MCF 10A (cell line): ENCODE results near the gene SLC32A1. TPM values are rescaled to one million over a fixed set of nuclear protein-coding genes. Genes with fewer than 3 reads are reported as not detected.

ENCODE experiments used
- BruUV-seq: library from RNA; stranded (reverse); fragments of 400-500 nt; replicated peaks from 2 replicates; lab custom pipeline; 2021; lab: Mats Ljungman, UMichigan
- CTCF ChIA-PET: fragments of 300-600 bp; sonication (Branson Sonifier 250); formaldehyde crosslinking; extraction: SDS; loops from one replicate; lab custom pipeline; 2021; ENCODE audit warnings: antibody characterized with exemption, inconsistent platforms; lab: Yijun Ruan, JAX
- POLR2A ChIA-PET: fragments of 300-600, 350-650 bp; sonication (Branson Sonifier 250); formaldehyde crosslinking; extraction: SDS; loops from one replicate; lab custom pipeline; 2020; ENCODE audit warnings: antibody characterized with exemption, inconsistent platforms; lab: Yijun Ruan, JAX
- DNase-seq: peaks from one replicate; pipeline ENCODE4 v3.0.0-alpha.2; 2018; ENCODE audit not compliant: unreplicated experiment
- H3K27ac Mint-ChIP-seq: one replicate; pipeline ENCODE4 v1.8.0; 2022; ENCODE audit warnings: mild to moderate bottlenecking, low read depth, mixed read lengths; ENCODE audit not compliant: unreplicated experiment
- H3K27me3 Mint-ChIP-seq: one replicate; pipeline ENCODE4 v1.8.0; 2022; ENCODE audit warnings: mixed read lengths; ENCODE audit not compliant: insufficient read depth, unreplicated experiment
- H3K36me3 Mint-ChIP-seq: one replicate; pipeline ENCODE4 v1.8.0; 2022; ENCODE audit warnings: mild to moderate bottlenecking, moderate library complexity, mixed read lengths; ENCODE audit not compliant: insufficient read depth, unreplicated experiment
- H3K4me1 Mint-ChIP-seq: one replicate; pipeline ENCODE4 v1.8.0; 2022; ENCODE audit warnings: mixed read lengths; ENCODE audit not compliant: insufficient read depth, unreplicated experiment
- H3K4me3 Mint-ChIP-seq: one replicate; pipeline ENCODE4 v1.8.0; 2022; ENCODE audit warnings: mild to moderate bottlenecking, moderate library complexity, mixed read lengths; ENCODE audit not compliant: unreplicated experiment
- H3K9me3 Mint-ChIP-seq: one replicate; pipeline ENCODE4 v1.8.0; 2022; ENCODE audit warnings: mixed read lengths; ENCODE audit not compliant: unreplicated experiment
- CTCF ChIP-seq: fragments of 200-600 bp; IDR thresholded peaks from one replicate; pipeline ENCODE4 v1.8.0; 2022; ENCODE audit warnings: antibody characterized with exemption, mild to moderate bottlenecking; ENCODE audit not compliant: unreplicated experiment
- intact Hi-C: fragments of 100-400 bp; cut with micrococcal nuclease; formaldehyde crosslinking; loops from 2 replicates; pipeline ENCODE4 v1.14.1; 2022
- total RNA-seq: library from RNA; stranded (reverse); gene quantifications from 2 replicates; pipeline ENCODE4 v1.2.3, GENCODE V29; 2022

SLC32A1 gene
- total RNA-seq, 1 experiment from 2014 or later = not detected

- TF ChIP-seq CTCF = no peak
- no peaks in the 10 kb centered on the region for H3K36me3 Mint-ChIP-seq
- H3K27ac Mint-ChIP-seq = no peak overlapping the region
- H3K4me1 Mint-ChIP-seq = no peaks in the 10 kb centered on the region
- H3K4me3 Mint-ChIP-seq = no peak overlapping the region
- POLR2A ChIA-PET = interaction anchor here (0.6 kb wide), 1 partner anchor 79 kb away, joined by 3 read pairs; no protein-coding TSS in a partner anchor
- BruUV-seq = no TSS peak
- DNase-seq = no peak
- no peaks in the 10 kb centered on the region for H3K9me3 Mint-ChIP-seq
- CTCF ChIA-PET = interaction anchor here (0.7 to 1.9 kb wide), 4 partner anchors 9 to 1916 kb away, joined by 3 to 5 read pairs (median 4); no protein-coding TSS in a partner anchor
- peaks cover 100% of the 10 kb centered on the region for H3K27me3 Mint-ChIP-seq
- intact Hi-C loops = no loop called here
These were observed 401 bp downstream of the SLC32A1 start for GRCh38 chr20:38724626-38725147.

GRCh38 chr20:38725148-38725901, 1.0 kb downstream of the SLC32A1 start:
- H3K27ac Mint-ChIP-seq = no peak overlapping the region
- no TSS peak for BruUV-seq
- no peaks in the 10 kb centered on the region for H3K36me3 Mint-ChIP-seq
- DNase-seq = no peak
- H3K27me3 Mint-ChIP-seq = peaks cover 100% of the 10 kb centered on the region
- no peak for TF ChIP-seq CTCF
- H3K9me3 Mint-ChIP-seq = no peaks in the 10 kb centered on the region
- CTCF ChIA-PET = interaction anchor here (0.8 to 2.2 kb wide), 4 partner anchors 10 to 168 kb away, joined by 3 to 8 read pairs (median 4); no protein-coding TSS in a partner anchor
- POLR2A ChIA-PET = interaction anchor here (0.6 kb wide), 1 partner anchor 78 kb away, joined by 3 read pairs; no protein-coding TSS in a partner anchor
- intact Hi-C loops = no loop called here
- H3K4me3 Mint-ChIP-seq = no peak overlapping the region
- H3K4me1 Mint-ChIP-seq = peaks cover 4% of the 10 kb centered on the region

GRCh38 chr20:38725931-38726803, 1.9 kb downstream of the SLC32A1 start:
- ChIA-PET CTCF (interaction anchor here (0.7 to 2.2 kb wide), 4 partner anchors 11 to 64 kb away, joined by 3 to 8 read pairs (median 4); no protein-coding TSS in a partner anchor), POLR2A (no interaction called here)
- BruUV-seq = no TSS peak
- Mint-ChIP-seq H3K27me3 (peaks cover 100% of the 10 kb centered on the region), H3K4me3 (no peak overlapping the region), H3K9me3 (no peaks in the 10 kb centered on the region), H3K27ac (no peak overlapping the region), H3K36me3 (no peaks in the 10 kb centered on the region), H3K4me1 (peaks cover 6% of the 10 kb centered on the region)
- peak; percentile 22 for TF ChIP-seq CTCF
- DNase-seq = peak; percentile 43
- intact Hi-C loops = no loop called here
